Amniotic epithelial cell (primary cell): ENCODE measurements around the gene HIVEP3.

ENCODE experiments used
- DNase-seq: peaks from one replicate; pipeline ENCODE4 v3.0.0-alpha.2; 2010; ENCODE audit warnings: low read depth

Gene HIVEP3

GRCh38 chr1:41920658-41921057, 1.9 kb upstream of the HIVEP3 start:
- peak; percentile 48 for DNase-seq

GRCh38 chr1:41919764-41920397, 1.2 kb upstream of the HIVEP3 start:
- no peak for DNase-seq

GRCh38 chr1:41919131-41919530, 409 bp upstream of the HIVEP3 start:
- DNase-seq, result no peak

- peak; percentile 41 for DNase-seq
Measured at GRCh38 chr1:41917835-41918449, 780 bp downstream of the HIVEP3 start.

- DNase-seq, result no peak
Measured at GRCh38 chr1:41917076-41917475, 1.6 kb downstream of the HIVEP3 start.

GRCh38 chr1:41915786-41916571, 2.7 kb downstream of the HIVEP3 start:
- no peak for DNase-seq

GRCh38 chr1:41914516-41914915, 4.2 kb downstream of the HIVEP3 start:
- DNase-seq, result no peak

- no peak for DNase-seq
Measured at GRCh38 chr1:41913014-41913413, 5.7 kb downstream of the HIVEP3 start.

- DNase-seq, result no peak
Measured at GRCh38 chr1:41908288-41908895, 10.3 kb downstream of the HIVEP3 start.

GRCh38 chr1:41907446-41907845, 11.3 kb downstream of the HIVEP3 start:
- DNase-seq, result no peak

GRCh38 chr1:41906943-41907342, 11.8 kb downstream of the HIVEP3 start:
- no peak for DNase-seq

GRCh38 chr1:41905093-41905675, 13.5 kb downstream of the HIVEP3 start:
- no peak for DNase-seq

- no peak for DNase-seq
Measured at GRCh38 chr1:41902664-41903063, 16.1 kb downstream of the HIVEP3 start.

GRCh38 chr1:41902159-41902577, 16.6 kb downstream of the HIVEP3 start:
- DNase-seq, result peak; percentile 85

- DNase-seq, result no peak
Measured at GRCh38 chr1:41901551-41901950, 17.2 kb downstream of the HIVEP3 start.

- DNase-seq, result peak; percentile 76
Measured at GRCh38 chr1:41900603-41901444, 17.9 kb downstream of the HIVEP3 start.

GRCh38 chr1:41898191-41898713, 20.5 kb downstream of the HIVEP3 start:
- peak; percentile 85 for DNase-seq

- DNase-seq, result peak; percentile 27
Measured at GRCh38 chr1:41895552-41895951, 23.2 kb downstream of the HIVEP3 start.

GRCh38 chr1:41894808-41895483, 23.8 kb downstream of the HIVEP3 start:
- DNase-seq, result no peak

- DNase-seq, result no peak
Measured at GRCh38 chr1:41894101-41894807, 24.5 kb downstream of the HIVEP3 start.
